ENCODE measurements around the gene F10.
"Not testable (repeated sequence)": the region's sequence is repeated elsewhere in the genome, so short reads cannot be mapped to it uniquely, and the experiment has no call there.

Gene F10

GRCh38 chr13:113102727-113103126 lies 19.9 kb upstream of the F10 start:
- no peak for DNase-seq

GRCh38 chr13:113103646-113104045 lies 19.0 kb upstream of the F10 start:
- DNase-seq = no peak

- DNase-seq = peak; percentile 39
Measured at GRCh38 chr13:113105032-113105920, 17.3 kb upstream of the F10 start, which contains the start of gene F7. F7 (plus strand) TSS chr13:113105791; CDS start chr13:113105842, 51 bp downstream.

- no peak for DNase-seq
Measured at GRCh38 chr13:113105921-113106452, 16.6 kb upstream of the F10 start.

GRCh38 chr13:113106711-113107351 lies 15.8 kb upstream of the F10 start:
- no peak for DNase-seq

GRCh38 chr13:113108521-113108920 lies 14.1 kb upstream of the F10 start:
- not testable (repeated sequence) for DNase-seq

- no peak for DNase-seq
Measured at GRCh38 chr13:113109151-113110047, 13.2 kb upstream of the F10 start.

GRCh38 chr13:113110048-113110851 lies 12.3 kb upstream of the F10 start:
- no peak for DNase-seq

- no peak for DNase-seq
Measured at GRCh38 chr13:113110852-113111315, 11.7 kb upstream of the F10 start.

GRCh38 chr13:113111821-113112220 lies 10.8 kb upstream of the F10 start:
- not testable (repeated sequence) for DNase-seq

GRCh38 chr13:113112475-113112874 lies 10.1 kb upstream of the F10 start:
- DNase-seq = not testable (repeated sequence)

GRCh38 chr13:113112893-113113845 lies 9.4 kb upstream of the F10 start:
- no peak for DNase-seq

- DNase-seq = no peak
Measured at GRCh38 chr13:113113846-113114271, 8.7 kb upstream of the F10 start.

GRCh38 chr13:113114511-113115362 lies 7.9 kb upstream of the F10 start:
- DNase-seq = no peak

- DNase-seq = no peak
Measured at GRCh38 chr13:113115363-113116205, 7.0 kb upstream of the F10 start.

GRCh38 chr13:113116206-113116800 lies 6.3 kb upstream of the F10 start:
- no peak for DNase-seq

GRCh38 chr13:113116871-113117271 lies 5.7 kb upstream of the F10 start:
- DNase-seq = no peak

GRCh38 chr13:113117335-113117872 lies 5.2 kb upstream of the F10 start:
- no peak for DNase-seq
